Camera-type eye (tissue), 1 donor: ENCODE measurements around the gene THBS4. TPM values are rescaled to one million over a fixed set of nuclear protein-coding genes. Genes with fewer than 3 reads are reported as not detected.

Experiments used
- total RNA-seq: library from RNA; depleted of rRNA; stranded (reverse); fragments of >200 nt; gene quantifications from one replicate; pipeline ENCODE4 v1.2.3, GENCODE V29; 2014

Gene THBS4
- total RNA-seq, result 217 TPM

GRCh38 chr5:80034962-80035821, at the start of gene THBS4:
THBS4 (plus strand) TSS chr5:80035348; CDS start chr5:80035538, 190 bp downstream.

GRCh38 chr5:79990598-79991507, 44.3 kb upstream of the THBS4 start, which contains the start of gene MTX3:
MTX3 (minus strand) TSS chr5:79991262; CDS start chr5:79991238, 24 bp downstream.

Other genes with a start within 250 kb of the THBS4 start
- gene MTX3, start 44.1 kb upstream of the THBS4 start, total RNA-seq, result 34.0 TPM
- 42.6 TPM for gene SERINC5, start 220.7 kb downstream of the THBS4 start, total RNA-seq